SH-SY5Y (cell line): Measurements from ENCODE around the gene ELMO3.

ENCODE experiments used
- GATA2 ChIP-seq: IDR thresholded peaks from 2 replicates; pipeline ENCODE4 v1.6.1; 2011; ENCODE audit warnings: mild to moderate bottlenecking, low read depth, low read length
- GATA3 ChIP-seq: IDR thresholded peaks from 2 replicates; pipeline ENCODE4 v1.6.1; 2011; ENCODE audit warnings: low read depth, mild to moderate bottlenecking, low read length, moderate library complexity

Gene ELMO3

DNA sequence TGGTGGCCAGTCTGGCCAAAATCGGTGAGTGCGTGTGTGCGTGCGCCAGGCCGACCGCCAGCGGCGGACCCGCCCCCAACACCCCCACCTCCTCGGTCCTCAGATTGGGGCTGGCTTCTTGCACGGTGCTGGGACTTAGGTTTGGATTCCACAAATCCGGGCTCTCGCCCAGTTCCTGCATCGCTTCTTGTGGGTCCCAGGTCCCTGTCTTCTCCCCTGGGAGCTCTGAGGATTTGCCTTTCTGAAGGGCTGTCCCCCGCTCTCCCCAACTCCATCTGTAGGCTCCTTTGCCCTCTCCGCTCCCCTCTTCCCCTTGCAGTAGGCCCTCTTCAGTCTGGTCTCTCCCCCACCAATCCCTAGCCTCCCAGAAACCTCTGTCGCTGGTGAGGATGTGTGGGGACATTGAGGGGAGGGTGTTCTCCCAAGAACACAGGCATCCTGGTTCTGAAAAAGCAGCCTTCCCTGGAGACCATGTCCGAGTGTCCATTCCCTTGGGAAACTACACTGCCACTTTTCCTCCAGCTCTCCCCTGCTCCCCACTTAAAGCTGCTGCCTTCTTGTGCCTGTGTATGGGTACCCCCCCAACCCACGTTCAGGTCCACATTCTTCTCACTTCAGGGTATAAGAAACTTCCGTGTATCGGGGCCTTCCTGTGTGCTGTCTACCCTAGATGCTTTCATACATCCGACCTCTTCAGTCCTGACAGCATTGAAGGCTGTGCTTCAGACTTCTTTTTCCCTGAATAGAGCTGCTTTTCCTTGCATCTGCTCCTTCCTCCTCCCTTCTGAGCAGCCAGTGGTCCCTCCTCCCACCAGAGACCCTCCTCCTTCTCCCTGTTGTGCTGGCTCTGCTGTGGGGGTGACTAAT lies 50.5 kb downstream of the ELMO3 start:
- TF ChIP-seq GATA3 (no peak), GATA2 (no peak)

DNA sequence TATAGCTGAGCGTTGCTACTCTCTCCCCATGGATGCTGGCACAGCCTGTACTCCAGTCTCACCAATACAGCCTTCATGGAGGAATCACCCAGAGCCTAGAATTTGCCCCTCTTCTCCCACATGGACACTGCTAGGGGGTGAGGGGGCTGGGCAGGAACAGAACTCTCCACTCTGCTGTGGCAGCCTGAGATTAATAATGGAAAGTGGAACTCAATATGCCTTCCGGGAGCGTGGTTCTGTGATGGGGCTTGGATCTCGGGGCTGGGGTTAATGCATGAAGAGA lies 51.1 kb downstream of the ELMO3 start:
- no peak for TF ChIP-seq GATA2
- TF ChIP-seq GATA3: no peak

DNA sequence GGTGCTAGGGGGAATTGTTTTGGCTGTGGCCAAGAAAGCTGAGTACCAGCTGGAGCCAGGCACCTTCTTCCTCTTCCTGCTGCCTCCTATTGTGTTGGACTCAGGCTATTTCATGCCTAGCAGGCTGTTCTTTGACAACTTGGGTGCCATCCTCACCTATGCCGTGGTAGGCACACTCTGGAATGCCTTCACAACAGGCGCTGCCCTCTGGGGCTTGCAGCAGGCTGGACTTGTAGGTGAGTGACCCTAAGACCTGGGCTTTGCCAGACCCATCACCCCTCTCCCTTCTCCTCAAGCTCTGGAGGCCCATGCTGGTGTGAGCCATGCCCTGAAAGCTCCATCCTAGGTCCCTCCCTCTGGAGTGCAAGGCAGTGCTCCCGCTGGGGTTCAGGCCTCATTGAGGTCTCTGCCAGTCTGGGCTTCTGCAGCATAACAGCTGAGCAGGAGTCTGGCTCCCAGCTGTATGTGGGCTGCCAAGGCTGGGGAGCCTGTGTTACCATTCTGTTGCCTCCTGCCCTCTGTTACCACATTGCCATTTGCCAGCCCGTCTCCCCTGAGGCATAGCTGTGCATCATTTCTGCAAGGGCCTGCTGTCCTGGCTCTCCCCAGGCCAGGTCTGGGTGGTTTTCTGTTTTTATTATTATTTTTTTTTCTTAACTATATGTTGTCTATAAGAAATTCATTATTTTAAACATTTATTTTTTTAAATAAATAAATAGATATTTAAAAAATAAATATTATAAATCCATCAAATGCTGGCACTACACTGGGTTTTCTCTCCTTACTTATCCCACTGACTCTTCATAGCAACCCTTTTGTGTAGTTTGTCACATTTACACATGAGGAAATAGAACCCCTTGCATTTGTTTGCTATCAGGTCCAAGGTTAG lies 53.9 kb downstream of the ELMO3 start:
- TF ChIP-seq GATA3 (no peak), GATA2 (no peak)
